ENCODE measurements around the gene ATG101. TPM values are rescaled to one million over a fixed set of nuclear protein-coding genes. Genes with fewer than 3 reads are reported as not detected.
A peak's percentile ranks its signal among the peaks of the same experiment; 100 is the strongest.

ATG101 gene
- total RNA-seq, 2 donors from 2014 or later, result 26.8 to 36.9 TPM

GRCh38 chr12:52032446-52032803 lies 37.4 kb upstream of the ATG101 start:
- Histone ChIP-seq H3K36me3 (no peaks in the 10 kb centered on the region), H3K4me1 (peaks cover 0 to 61% of the 10 kb centered on the region in 2 donors), H3K9me3 (no peaks in the 10 kb centered on the region), H3K27me3 (no peaks in the 10 kb centered on the region), H3K27ac (peak overlapping the region; percentile 94 to 99), H3K4me3 (peak overlapping the region; percentile 11 to 39)
- TF ChIP-seq CTCF (IDR thresholded peaks at IDR 0.05), result no peak
- peak; percentile 94 for DNase-seq (ENCODE audit: low spot score)

GRCh38 chr12:52032804-52033445 lies 36.9 kb upstream of the ATG101 start:
- Histone ChIP-seq H3K27ac (peak overlapping the region; percentile 94 to 99), H3K9me3 (no peaks in the 10 kb centered on the region), H3K4me3 (peak overlapping the region; percentile 11 to 39), H3K4me1 (peaks cover 0 to 62% of the 10 kb centered on the region in 2 donors), H3K27me3 (no peaks in the 10 kb centered on the region), H3K36me3 (no peaks in the 10 kb centered on the region)
- peak; percentile 99 for DNase-seq (ENCODE audit: low spot score)
- no peak for TF ChIP-seq CTCF (IDR thresholded peaks at IDR 0.05)

- DNase-seq (ENCODE audit: low spot score), result no peak
- H3K4me1 ChIP-seq, result peaks cover 0 to 69% of the 10 kb centered on the region in 2 donors
Measured at GRCh38 chr12:52033446-52034140, 36.2 kb upstream of the ATG101 start.

GRCh38 chr12:52035190-52035589 lies 34.6 kb upstream of the ATG101 start:
- Histone ChIP-seq H3K4me3 (no peak overlapping the region), H3K36me3 (no peaks in the 10 kb centered on the region), H3K4me1 (peaks cover 0 to 73% of the 10 kb centered on the region in 2 donors), H3K9me3 (no peaks in the 10 kb centered on the region), H3K27ac (peak overlapping the region; percentile 94 to 99), H3K27me3 (no peaks in the 10 kb centered on the region)
- DNase-seq (ENCODE audit: low spot score), result no peak
- TF ChIP-seq CTCF (IDR thresholded peaks at IDR 0.05), result no peak

More at GRCh38 chr12:52033446-52034140, 36.2 kb upstream of the ATG101 start:
- Histone ChIP-seq H3K36me3 (no peaks in the 10 kb centered on the region), H3K27ac (peak overlapping the region; percentile 94 to 99), H3K9me3 (no peaks in the 10 kb centered on the region), H3K4me3 (peak overlapping the region; percentile 3 to 37), H3K27me3 (no peaks in the 10 kb centered on the region)
- TF ChIP-seq CTCF (IDR thresholded peaks at IDR 0.05), result no peak

- no peaks in the 10 kb centered on the region for H3K27me3 ChIP-seq
- no peaks in the 10 kb centered on the region for H3K36me3 ChIP-seq
- no peak overlapping the region for H3K4me3 ChIP-seq
- H3K27ac ChIP-seq, result peak overlapping the region; percentile 94 to 99
- H3K9me3 ChIP-seq, result no peaks in the 10 kb centered on the region
- no peak for DNase-seq (ENCODE audit: low spot score)
- peaks cover 0 to 73% of the 10 kb centered on the region in 2 donors for H3K4me1 ChIP-seq
- no peak for TF ChIP-seq CTCF (IDR thresholded peaks at IDR 0.05)
Measured at GRCh38 chr12:52035926-52036325, 33.9 kb upstream of the ATG101 start.
